GM21737 (cell line): ENCODE data around the gene RPRD2.
A peak's percentile ranks its signal among the peaks of the same experiment; 100 is the strongest.

Experiments
- ATAC-seq: cut with Tn5 transposase; IDR thresholded peaks from one replicate; pipeline ENCODE4 v1.9.1; 2021; ENCODE audit warnings: mild to moderate bottlenecking, moderate library complexity; ENCODE audit not compliant: unreplicated experiment

Gene RPRD2

DNA sequence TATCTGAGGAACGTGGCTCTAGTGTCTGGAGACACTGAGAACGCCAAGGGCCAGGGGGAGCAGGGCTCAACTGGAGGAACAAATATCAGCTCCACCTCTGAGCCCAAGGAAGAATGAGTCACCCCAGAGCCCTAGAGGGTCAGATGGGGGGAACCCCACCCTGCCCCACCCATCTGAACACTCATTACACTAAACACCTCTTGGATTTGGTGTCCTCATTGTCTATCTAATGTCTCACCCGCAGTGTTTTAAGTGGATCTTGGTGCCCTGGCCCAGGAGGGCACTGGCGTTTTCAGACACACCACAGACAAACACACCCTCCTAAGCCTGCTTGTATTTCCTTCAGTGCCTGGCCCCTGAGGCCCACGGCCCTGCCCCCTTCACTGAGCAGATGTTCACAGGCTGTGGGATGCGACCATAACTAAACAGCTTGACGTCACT is 149.4 kb downstream of the RPRD2 start:
- ATAC-seq = no peak

DNA sequence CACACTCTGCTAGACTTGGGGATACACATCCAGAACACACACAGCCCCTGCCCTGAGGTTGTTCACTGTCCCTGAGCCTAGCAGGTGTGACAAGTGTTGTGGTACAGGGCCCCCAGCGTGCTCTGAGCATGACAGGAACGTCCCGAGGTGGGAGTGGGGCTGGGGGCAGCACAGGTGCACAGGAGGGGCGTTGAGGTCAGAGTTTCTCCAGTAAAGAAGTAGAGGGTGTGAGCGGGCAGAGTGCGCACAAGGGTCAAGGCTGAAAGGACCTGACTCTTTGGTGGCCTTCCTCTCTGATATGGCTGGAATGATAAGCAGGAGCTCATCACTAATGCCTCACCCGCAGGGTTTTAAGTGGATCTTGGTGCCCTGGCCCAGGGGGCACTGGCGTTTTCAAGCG is 150.3 kb downstream of the RPRD2 start:
- no peak for ATAC-seq

DNA sequence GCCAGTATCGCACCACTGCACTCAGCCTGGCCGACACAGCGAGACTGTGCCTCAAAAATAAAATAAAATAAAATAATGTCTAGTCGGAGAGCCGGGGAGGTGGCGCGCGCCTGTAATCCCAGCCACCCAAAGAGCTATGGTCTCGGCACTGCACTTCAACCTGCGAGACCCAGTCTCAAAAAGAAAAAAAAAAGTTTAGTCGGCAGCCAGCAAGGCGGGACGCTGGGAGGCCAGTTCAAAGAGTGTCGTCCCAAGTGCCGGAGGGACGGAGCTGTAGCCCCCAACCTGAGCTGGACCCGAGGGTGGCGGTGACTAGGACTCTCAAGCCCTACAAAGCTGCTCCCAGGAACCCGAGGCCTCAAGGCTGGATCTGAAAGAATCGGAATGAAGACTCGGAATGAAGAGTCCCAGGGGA is 151.0 kb downstream of the RPRD2 start:
- peak; percentile 2 for ATAC-seq

DNA sequence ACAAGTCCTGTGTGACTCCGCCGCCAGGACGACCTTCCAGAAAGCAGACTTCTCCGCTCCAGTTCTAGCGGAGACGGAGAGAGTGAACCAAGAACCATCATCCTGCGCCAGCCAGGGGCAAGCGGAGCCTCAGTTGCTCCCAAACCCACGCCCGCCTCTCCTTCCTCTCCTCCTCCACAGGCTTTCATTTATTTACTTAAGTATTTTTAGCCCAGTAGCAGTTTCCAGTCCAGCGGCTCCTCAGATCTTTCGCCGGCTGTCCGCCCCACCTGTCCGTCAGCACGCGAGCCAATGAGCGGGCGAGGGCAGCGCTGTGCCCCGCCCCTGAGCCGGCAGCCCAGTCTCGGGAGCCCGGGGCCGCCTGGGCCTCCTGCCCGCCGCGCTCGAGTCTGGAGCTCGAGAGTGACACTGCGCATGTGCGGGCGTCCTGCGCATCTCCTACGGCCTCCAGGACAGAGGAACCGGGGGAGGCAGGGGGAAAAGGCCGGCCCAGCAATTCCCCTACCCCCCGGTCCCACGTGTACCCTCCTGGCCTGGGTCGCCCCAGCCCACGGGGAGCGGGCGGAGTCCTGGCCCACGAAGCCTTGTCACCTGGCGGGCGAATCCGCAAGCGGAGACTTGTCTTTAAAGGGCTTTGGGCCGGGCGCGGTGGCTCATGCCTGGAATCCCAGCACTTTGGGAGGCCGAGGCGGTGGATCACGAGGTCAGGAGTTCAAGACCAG is 151.5 kb downstream of the RPRD2 start, which contains the start of gene FALEC:
Gene FALEC, plus strand, starts transcription at position 425 of the 722 bp plus-strand sequence.
- peak; percentile 95 for ATAC-seq

DNA sequence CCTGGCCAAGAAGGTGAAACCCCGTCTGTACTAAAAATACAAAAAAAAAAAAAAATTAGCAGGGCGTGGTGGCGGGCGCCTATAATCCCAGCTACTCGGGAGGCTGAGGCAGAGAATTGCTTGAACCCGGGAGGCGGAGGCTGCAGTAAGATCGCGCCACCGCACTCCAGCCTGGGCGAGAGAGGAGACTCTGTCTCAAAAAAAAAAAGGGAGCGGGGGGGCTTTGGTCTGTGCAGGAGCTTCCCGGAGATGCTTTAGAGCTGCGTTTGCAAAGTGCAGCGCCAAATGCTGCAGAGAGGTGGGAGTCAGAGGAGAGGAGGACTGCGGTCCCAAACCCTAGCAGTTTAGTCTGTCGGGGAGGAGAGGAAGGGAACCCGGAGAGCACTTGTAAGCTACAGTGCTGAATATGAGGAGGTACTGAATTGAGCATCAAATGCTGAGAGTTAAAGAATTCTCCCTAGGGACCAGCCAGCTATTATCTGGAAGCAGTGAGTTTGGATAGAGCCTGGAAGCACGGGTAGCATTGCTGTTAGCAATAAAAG is 152.2 kb downstream of the RPRD2 start:
- ATAC-seq = no peak

DNA sequence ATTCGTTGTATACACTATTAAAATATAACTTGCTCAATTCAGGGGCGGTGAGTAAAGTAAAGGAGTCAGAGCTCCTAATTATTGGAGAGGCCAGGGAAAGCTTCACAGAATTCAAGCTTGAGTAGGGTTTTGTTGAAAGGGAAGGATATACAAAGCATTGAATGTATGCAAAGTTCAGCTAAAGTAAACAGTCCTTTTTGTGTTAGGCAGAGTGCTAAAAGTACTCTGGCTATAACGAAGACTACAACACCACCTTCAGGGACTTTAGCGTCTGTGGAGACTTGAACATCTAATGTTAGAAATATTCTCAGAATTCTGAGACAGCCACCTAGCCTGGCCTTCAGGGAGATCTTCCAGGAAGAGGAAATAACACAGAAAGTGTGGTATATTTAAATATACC is 152.7 kb downstream of the RPRD2 start:
- no peak for ATAC-seq

DNA sequence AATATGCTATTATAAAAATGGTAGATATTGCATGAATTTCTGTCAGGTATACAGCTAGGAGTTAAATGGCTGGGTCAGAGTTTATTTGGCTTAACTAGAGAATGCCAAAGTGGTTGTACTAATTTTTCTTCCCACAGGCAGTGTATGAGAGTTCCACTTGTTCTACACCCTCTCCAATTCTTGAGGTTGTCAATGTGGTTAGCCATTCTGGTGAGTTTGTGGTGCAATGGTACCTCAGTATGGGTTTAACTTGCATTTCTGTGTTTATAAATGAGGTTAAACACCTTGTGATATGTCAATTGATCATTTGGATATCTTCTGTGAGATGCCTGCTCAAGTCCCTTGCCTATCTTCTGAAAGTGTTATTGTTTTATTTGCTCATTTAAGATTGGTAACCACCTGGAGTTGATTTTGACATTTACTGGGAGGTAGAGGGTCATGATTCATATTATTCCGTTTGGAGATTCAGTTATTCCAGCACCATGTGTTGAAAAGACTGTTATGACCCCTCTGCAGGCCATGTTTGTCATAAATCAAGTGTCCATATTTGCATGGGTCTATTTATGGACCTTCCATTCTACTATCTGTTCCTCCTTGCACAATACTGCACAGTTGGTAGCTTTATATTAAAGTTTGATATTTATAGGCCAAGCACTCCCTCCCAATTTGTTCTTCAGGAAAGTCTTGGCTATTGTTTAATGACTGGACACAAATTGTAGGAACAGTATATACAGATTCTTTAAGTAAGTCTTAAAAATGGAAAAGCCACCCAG is 157.4 kb downstream of the RPRD2 start:
- no peak for ATAC-seq

DNA sequence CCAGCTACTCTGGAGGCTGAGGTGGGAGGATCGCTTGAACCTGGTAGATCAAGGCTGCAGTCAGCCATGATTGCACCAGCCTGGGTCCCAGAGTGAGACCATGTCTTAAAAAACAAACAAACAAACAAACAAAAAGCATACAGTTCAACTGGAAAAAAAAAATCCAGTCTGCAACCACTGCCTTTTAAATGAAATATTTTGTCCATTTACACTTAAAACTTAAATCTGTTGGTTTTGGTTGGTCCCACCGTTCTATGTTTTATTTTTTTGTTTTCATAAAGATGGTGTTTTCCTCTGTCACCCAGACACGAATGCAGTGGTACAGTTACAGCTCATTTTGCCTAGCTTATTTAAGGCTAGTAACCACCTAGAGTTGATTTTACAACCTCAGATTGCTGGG is 161.4 kb downstream of the RPRD2 start:
- no peak for ATAC-seq
